Measurements from ENCODE around the gene PAXIP1. TPM values are rescaled to one million over a fixed set of nuclear protein-coding genes. Genes with fewer than 3 reads are reported as not detected.

The PAXIP1 gene
- total RNA-seq, 6 experiments from 2014 or later: 6.2 to 6.6 (median 6.4) TPM

DNA sequence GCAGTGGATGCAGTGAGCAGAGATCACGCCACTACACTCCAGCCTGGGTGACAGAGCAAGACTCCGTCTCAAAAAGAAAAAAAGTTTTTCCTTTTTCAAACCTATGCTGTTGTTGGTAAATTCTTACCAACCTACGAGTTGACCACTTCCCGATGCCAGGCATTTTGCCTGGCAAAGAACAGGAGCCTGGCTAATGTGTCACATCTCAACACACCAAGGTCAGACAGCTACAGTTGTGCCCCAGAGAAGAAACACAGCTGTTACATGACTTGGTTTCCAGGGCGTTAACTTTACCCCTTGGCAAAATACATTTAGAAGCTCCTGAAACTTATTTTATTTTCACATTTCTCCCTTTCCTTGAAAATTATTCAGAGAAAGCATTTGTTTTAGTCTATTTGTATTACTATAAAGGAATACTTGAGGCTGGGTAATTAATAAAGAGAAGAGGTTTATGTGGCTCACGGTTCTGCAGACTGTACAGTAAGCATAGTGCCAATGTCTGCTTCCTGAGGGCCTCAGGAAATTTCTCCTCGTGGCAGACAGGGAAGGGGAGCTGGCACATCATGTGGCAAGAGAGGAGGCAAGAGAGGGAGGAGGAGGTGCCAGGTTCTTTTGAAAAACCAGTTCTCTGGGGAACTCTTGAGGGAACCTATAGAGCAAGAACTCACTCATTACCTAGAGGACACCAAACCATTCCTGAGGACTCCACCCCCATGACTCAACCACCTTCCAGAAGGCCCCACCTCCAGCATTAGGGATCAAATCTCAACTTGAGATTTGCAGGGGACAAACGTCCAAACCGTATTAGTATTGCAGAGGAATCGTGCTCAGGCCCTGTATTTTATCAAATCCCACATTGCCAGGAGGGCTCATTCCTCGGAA is 83.3 kb downstream of the PAXIP1 start:
- DNase-seq (no peak), ATAC-seq (no peak)
- H3K4me3 ChIP-seq: no peak overlapping the region
- intact Hi-C loops (cut with DNase I): no loop called here
- H3K27ac ChIP-seq: no peak overlapping the region
- TF ChIP-seq CTCF (IDR thresholded peaks at IDR 0.05): no peak
- no peak for TF ChIP-seq POLR2A (IDR thresholded peaks at IDR 0.05)
- no peaks in the 10 kb centered on the region for H3K36me3 ChIP-seq
- no peaks in the 10 kb centered on the region for H3K9me3 ChIP-seq
- no peaks in the 10 kb centered on the region for H3K4me1 ChIP-seq
- no peaks in the 10 kb centered on the region for H3K27me3 ChIP-seq
- WGBS (ENCODE audit: insufficient coverage, low coverage, low lambda C conversion rate, missing lambda C conversion rate): 56% methylated on average over 8 of the region's 11 CpGs

DNA sequence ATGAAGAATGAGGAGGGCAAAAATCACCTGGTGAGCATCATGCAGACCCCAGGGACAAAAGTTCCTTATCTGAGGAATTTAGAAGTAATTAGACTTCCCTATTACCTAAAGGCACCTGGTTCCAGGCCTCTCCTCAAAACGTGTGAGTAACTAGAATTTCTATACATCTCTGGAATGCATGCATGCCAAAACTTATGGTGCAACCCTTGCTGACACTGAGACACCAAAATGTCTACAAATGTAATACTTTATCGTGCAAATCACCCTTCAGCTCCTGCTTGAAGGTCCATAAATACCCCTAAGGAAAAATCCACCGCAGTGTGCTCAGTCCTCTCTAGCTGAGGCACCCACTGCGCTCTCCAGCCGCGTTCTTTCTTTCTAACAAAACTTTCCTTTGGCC is 84.2 kb downstream of the PAXIP1 start:
- DNase-seq: peak in 1 of 3 donors; percentile 3
- no peak overlapping the region for H3K27ac ChIP-seq
- peaks cover 0 to 5% (median 0%) of the 10 kb centered on the region in 4 donors for H3K4me1 ChIP-seq
- no peaks in the 10 kb centered on the region for H3K27me3 ChIP-seq
- ATAC-seq: no peak
- intact Hi-C loops (cut with DNase I): no loop called here
- H3K9me3 ChIP-seq: no peaks in the 10 kb centered on the region
- H3K4me3 ChIP-seq: no peak overlapping the region
- H3K36me3 ChIP-seq: no peaks in the 10 kb centered on the region
- TF ChIP-seq CTCF (IDR thresholded peaks at IDR 0.05) (no peak), POLR2A (IDR thresholded peaks at IDR 0.05) (no peak)
- WGBS (ENCODE audit: insufficient coverage, low coverage, low lambda C conversion rate, missing lambda C conversion rate): 71% methylated on average over 4 of the region's 6 CpGs

DNA sequence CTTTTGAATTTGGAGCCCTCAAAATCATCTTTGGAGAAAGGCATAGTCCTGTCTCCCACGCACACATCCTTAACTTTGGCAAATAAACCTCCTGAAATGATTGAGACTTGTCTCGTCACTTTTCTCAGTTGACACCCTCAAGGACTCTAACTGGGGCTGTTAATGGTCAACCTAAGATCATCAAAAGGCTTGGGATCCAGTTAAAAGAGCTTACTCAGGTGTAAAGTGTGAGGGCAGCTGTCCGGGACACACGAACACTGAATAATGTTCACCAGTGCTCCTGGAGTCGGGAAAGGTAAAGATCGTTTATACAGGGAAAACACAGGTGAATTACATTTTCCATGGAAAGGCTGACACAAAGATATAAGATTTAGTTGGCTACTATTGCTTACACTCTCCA is 84.7 kb downstream of the PAXIP1 start:
- H3K27me3 ChIP-seq: no peaks in the 10 kb centered on the region
- DNase-seq (peak in 1 of 3 donors; percentile 8), ATAC-seq (no peak)
- H3K9me3 ChIP-seq: no peaks in the 10 kb centered on the region
- no peak overlapping the region for H3K4me3 ChIP-seq
- WGBS (ENCODE audit: insufficient coverage, low coverage, low lambda C conversion rate, missing lambda C conversion rate): 47% methylated on average over 6 of the region's 6 CpGs
- H3K27ac ChIP-seq: no peak overlapping the region
- no peaks in the 10 kb centered on the region for H3K36me3 ChIP-seq
- intact Hi-C loops (cut with DNase I): no loop called here
- H3K4me1 ChIP-seq: peaks cover 0 to 9% (median 0%) of the 10 kb centered on the region in 4 donors
- TF ChIP-seq CTCF (IDR thresholded peaks at IDR 0.05) (no peak), POLR2A (IDR thresholded peaks at IDR 0.05) (no peak)

- intact Hi-C loops (cut with DNase I): no loop called here
- Histone ChIP-seq H3K4me3 (no peak overlapping the region), H3K27me3 (no peaks in the 10 kb centered on the region), H3K36me3 (no peaks in the 10 kb centered on the region), H3K4me1 (peaks cover 0 to 9% (median 0%) of the 10 kb centered on the region in 4 donors), H3K27ac (no peak overlapping the region), H3K9me3 (no peaks in the 10 kb centered on the region)
- ATAC-seq: no peak
- peak in 1 of 3 donors; percentile 29 for DNase-seq
- WGBS (ENCODE audit: insufficient coverage, low coverage, low lambda C conversion rate, missing lambda C conversion rate): no CpG with 5 or more reads among the region's 7 CpGs
- TF ChIP-seq POLR2A (IDR thresholded peaks at IDR 0.05) (no peak), CTCF (IDR thresholded peaks at IDR 0.05) (no peak)
These were observed 85.1 kb downstream of the PAXIP1 start for GRCh38 chr7:154917808-154918160.

Measured in right lobe of liver (tissue), 6 donors.